PC-3 (cell line): ENCODE data around the gene UNK.

Experiments used
- CTCF ChIP-seq: fragments of 300-600 bp; sonication (generic); conservative IDR thresholded peaks from 2 replicates; pipeline ENCODE4 v1.5.1; 2017; ENCODE audit warnings: antibody characterized with exemption, low read depth, mild to moderate bottlenecking, low read length
- EZH2 ChIP-seq: fragments of 300-600 bp; sonication (generic); IDR thresholded peaks from one replicate; pipeline ENCODE4 v1.6.1; 2017; ENCODE audit warnings: antibody characterized with exemption, mild to moderate bottlenecking, low read length; ENCODE audit not compliant: unreplicated experiment
- EZH2phosphoT487 ChIP-seq: fragments of 300-600 bp; sonication (generic); IDR thresholded peaks from 2 replicates; pipeline ENCODE4 v1.6.1; 2018; ENCODE audit warnings: mild to moderate bottlenecking, antibody characterized with exemption, low read length, borderline replicate concordance

DNA sequence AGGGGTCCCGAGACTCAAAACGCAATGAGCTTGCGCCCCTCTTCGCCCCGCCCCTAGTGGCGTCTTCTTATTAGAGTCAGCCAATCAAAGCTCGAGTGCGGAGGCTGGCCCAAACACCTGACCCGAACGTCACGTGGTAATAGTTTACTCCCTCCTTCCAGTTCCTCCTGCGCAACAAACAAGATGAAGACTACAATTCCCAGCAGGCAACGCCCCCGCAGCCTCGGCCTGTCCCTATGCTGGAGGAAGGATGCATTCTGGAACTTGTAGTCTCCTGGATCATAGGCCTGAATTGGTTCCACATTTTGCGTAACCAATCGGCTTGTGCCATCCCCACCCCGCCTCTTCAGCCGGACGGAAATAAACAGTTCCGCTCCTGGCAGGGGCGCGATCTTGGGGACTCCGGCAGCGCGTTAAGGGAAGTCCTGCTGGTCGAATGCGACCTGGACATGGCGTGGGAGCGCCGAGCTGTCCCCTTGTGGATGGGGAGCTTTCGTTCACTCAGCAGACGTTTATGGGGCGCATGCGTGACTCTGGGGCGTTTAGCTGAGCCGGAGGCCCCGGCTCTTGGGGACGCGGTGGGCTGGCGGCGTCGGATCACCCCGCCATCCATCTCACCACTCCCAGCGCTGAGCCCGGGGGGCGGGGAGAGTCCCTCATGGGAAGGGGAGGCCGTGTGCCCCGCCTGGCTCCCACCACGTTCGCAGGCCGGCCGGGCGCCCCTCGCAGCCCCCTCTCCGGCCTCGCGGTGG lies 70.9 kb downstream of the UNK start, which contains the start of gene WBP2:
- no peak; the same call in 1 of the 2 replicates for TF ChIP-seq CTCF
- TF ChIP-seq EZH2, result no peak
- no peak for TF ChIP-seq EZH2phosphoT487
